ENCODE results near the gene OR6A2. TPM values are rescaled to one million over a fixed set of nuclear protein-coding genes. Genes with fewer than 3 reads are reported as not detected.
"Not testable (repeated sequence)": the region's sequence is repeated elsewhere in the genome, so short reads cannot be mapped to it uniquely, and the experiment has no call there.

The OR6A2 gene
- total RNA-seq, 4 donors from 2014 or later: 0.13 to 0.47 (median 0.24) TPM; not detected in 1

DNA sequence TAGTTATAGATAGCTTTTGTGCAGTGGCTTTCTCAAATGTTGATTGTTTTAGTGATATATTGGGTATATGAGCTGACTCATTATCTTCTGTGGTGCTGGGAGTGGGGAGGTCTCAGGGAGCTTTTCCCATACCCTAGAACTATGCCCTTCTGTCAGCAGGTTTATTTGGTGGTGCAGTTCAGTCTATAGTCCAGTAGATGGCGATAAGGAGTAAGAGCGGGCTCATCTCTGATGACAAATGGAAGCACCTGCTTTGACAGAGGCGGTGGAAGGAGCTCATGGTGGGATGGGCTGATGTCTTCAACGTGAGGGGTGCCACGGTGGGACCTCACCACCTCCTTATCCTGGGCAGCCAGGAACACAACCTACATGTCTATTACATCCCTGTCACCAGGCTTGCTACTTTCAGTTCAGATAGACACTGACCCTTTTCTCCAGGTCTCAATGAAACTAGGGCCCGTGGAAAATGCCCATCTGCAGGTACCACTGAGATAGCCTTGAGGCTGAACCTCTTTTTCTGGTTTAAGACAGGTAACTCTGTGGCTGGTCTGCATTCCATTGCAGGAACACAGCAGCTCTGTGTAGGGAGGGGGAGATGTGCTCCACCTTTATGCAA, 13.0 kb upstream of the OR6A2 start:
- no peak for ATAC-seq (ENCODE audit: low FRiP score)

GRCh38 chr11:6801075-6801474, 1.6 kb upstream of the OR6A2 start:
- ATAC-seq (ENCODE audit: low FRiP score); DNase-seq (ENCODE audit: low spot score): not testable (repeated sequence)

More for the DNA sequence above, 13.0 kb upstream of the OR6A2 start:
- no peak for DNase-seq (ENCODE audit: low spot score)
- TF ChIP-seq, protein P1, sequence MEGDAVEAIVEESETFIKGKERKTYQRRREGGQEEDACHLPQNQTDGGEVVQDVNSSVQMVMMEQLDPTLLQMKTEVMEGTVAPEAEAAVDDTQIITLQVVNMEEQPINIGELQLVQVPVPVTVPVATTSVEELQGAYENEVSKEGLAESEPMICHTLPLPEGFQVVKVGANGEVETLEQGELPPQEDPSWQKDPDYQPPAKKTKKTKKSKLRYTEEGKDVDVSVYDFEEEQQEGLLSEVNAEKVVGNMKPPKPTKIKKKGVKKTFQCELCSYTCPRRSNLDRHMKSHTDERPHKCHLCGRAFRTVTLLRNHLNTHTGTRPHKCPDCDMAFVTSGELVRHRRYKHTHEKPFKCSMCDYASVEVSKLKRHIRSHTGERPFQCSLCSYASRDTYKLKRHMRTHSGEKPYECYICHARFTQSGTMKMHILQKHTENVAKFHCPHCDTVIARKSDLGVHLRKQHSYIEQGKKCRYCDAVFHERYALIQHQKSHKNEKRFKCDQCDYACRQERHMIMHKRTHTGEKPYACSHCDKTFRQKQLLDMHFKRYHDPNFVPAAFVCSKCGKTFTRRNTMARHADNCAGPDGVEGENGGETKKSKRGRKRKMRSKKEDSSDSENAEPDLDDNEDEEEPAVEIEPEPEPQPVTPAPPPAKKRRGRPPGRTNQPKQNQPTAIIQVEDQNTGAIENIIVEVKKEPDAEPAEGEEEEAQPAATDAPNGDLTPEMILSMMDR (IDR thresholded peaks at IDR 0.05): no peak

DNA sequence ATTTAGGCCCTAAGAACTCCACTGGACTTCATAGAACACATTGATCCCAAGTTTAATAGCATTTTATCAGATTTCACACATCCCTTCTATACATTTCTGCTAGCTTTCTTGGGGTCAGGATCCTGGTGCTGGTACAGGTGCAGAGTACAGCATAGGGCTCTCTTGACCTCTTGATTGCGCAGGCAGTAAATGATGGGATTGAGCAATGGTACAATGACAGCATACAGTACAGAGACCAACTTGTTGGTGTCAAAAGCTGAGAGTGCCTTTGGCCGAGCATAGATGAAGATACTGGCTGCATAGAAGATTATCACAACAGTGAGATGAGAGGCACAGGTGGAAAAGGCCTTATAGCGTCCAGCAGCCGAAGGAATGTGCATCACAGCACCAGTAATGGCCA, 4.8 kb downstream of the OR6A2 start:
- TF ChIP-seq, protein P1 (IDR thresholded peaks at IDR 0.05): no peak

DNA sequence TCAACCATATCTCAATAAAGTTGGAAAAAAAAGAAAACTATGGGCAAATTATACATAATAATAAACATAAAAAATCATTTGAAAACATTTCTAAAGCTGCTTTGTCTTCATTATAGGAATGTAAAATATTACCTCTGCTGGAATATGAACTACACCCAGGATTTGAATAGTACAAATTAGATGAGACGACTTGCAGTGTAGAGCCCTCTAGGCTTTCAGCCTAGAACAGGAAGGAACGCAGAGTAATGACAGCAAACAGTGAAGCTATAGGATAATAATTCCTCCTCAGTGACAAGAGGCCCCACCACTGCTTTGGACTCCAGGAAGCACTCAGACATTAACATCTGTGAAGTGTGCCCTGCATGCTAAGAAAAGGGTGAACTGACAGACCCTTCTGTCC, 8.9 kb downstream of the OR6A2 start:
- no peak for ATAC-seq (ENCODE audit: low FRiP score)
- TF ChIP-seq, protein P1 (IDR thresholded peaks at IDR 0.05): no peak
- no peak for DNase-seq (ENCODE audit: low spot score)

More for the DNA sequence above, 4.8 kb downstream of the OR6A2 start:
- DNase-seq (ENCODE audit: low spot score) (no peak), ATAC-seq (ENCODE audit: low FRiP score) (no peak)

DNA sequence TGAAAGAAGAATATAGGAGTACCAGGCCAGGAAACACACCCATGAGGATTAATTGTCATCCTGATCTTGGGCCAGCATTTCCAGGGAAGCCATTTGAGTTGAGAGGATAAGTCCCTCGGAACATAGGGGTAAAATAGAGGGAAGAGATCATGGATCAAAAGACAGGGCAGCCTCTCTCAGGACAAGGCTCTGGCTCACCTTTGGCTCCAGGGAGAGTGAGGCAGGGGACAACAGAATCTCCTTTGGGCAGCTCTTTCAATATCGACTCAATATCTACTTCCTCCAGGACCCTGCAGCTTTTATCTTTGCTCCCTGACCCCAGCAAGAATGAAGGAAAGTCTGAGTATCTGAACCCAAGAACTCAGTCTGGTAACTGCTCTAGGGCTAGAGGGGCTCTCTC, 16.8 kb downstream of the OR6A2 start, which contains the start of gene OR2AG1:
TSS of gene OR2AG1 (plus strand) at position 301 of the 400 bp plus-strand sequence. CDS start 2,018 bp downstream, outside the sequence.
- DNase-seq (ENCODE audit: low spot score): no peak
- TF ChIP-seq, protein P1 (IDR thresholded peaks at IDR 0.05): no peak
- ATAC-seq (ENCODE audit: low FRiP score): no peak

- ATAC-seq (ENCODE audit: low FRiP score) (no peak), DNase-seq (ENCODE audit: low spot score) (no peak)
- TF ChIP-seq, protein P1 (IDR thresholded peaks at IDR 0.05): no peak
Observed at GRCh38 chr11:6780829-6781228, 18.7 kb downstream of the OR6A2 start.

DNA sequence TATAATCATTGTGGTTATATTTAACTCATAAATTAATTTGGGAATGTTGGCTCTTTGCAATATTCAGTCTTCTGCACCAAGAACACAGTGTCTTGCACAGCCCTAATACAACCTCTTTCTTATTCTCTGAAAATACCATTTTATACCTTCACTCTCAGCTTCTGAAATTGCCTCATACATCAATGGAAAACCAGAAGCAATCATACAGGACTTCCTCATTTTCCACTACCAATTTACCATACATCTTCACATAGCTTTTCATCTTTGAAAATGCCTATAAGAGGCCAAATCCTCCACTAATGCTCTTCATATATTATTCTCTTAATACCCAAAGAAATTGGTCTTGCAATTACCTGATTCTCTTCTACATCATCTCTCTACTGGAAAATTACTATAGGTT, 21.0 kb downstream of the OR6A2 start:
- TF ChIP-seq, protein P1 (IDR thresholded peaks at IDR 0.05): no peak
- ATAC-seq (ENCODE audit: low FRiP score): no peak
- DNase-seq (ENCODE audit: low spot score): no peak

Measured in omental fat pad (tissue), 4 donors.